Measurements from ENCODE around the gene GULP1.

- TF ChIP-seq POLR2A (IDR thresholded peaks at IDR 0.05; ENCODE audit: low read length) (no peak), GATA1 (IDR thresholded peaks at IDR 0.05; ENCODE audit: low read depth, low read length) (no peak)
These were observed 235.5 kb downstream of the GULP1 start for GRCh38 chr2:188527141-188527540.

Data from erythroblast (primary cell).